HUES64 (cell line): ENCODE data around the gene ADCY5.

Source experiments
- H3K27ac ChIP-seq: 2 replicates; pipeline ENCODE4 v1.7.0; 2013; ENCODE audit warnings: low read depth, low read length, inconsistent platforms
- H3K27me3 ChIP-seq: 2 replicates; pipeline ENCODE4 v1.6.1; 2013; ENCODE audit warnings: mild to moderate bottlenecking, low read length; ENCODE audit not compliant: insufficient read depth
- H3K36me3 ChIP-seq: 2 replicates; pipeline ENCODE4 v1.6.1; 2013; ENCODE audit warnings: mild to moderate bottlenecking, low read length; ENCODE audit not compliant: insufficient read depth
- H3K4me1 ChIP-seq: 2 replicates; pipeline ENCODE4 v1.6.1; 2013; ENCODE audit warnings: mild to moderate bottlenecking, low read length, moderate library complexity; ENCODE audit not compliant: insufficient read depth
- H3K4me3 ChIP-seq: 2 replicates; pipeline ENCODE4 v1.5.1; 2013; ENCODE audit warnings: mild to moderate bottlenecking, low read length, moderate library complexity
- H3K9ac ChIP-seq: 2 replicates; pipeline ENCODE4 v1.6.1; 2013; ENCODE audit warnings: mild to moderate bottlenecking, low read depth, low read length
- H3K9me3 ChIP-seq: 2 replicates; pipeline ENCODE4 v1.6.1; 2013; ENCODE audit warnings: low read depth, low read length; ENCODE audit not compliant: insufficient read depth
- WGBS: fragments of 150-250, 120-280 bp; methylation state at CpG from one replicate; pipeline ENCODE4 v1.1.7; 2013; ENCODE audit warnings: missing lambda C conversion rate; 5-methylcytosine and 5-hydroxymethylcytosine counted together

Gene ADCY5

DNA sequence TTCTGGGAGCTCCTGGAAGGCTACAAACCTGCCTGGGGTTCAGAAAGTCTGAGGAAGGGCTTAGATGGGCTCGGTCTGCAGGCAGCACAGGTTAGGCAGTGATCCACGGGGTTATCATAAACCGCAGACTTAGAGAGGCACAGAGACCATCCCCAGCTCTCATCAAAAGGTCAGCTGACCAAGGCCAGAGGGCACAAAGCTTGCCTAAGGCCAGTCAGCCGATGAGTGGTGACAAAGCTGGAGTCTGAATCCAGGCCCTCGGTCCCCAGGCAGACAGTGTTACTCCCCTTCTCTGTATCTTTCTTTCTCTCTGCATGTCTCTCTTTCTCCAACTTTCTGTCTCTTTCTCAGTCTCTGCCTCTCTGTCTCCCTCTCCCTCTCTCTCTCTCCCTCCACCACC, 56.5 kb downstream of the ADCY5 start:
- Histone ChIP-seq H3K4me1 (no peaks in the 10 kb centered on the region), H3K9me3 (no peaks in the 10 kb centered on the region), H3K36me3 (no peaks in the 10 kb centered on the region), H3K4me3 (no peak overlapping the region), H3K27me3 (no peaks in the 10 kb centered on the region), H3K27ac (no peak overlapping the region), H3K9ac (no peak overlapping the region)
- WGBS: 82% methylated on average over 5 of the region's 5 CpGs

DNA sequence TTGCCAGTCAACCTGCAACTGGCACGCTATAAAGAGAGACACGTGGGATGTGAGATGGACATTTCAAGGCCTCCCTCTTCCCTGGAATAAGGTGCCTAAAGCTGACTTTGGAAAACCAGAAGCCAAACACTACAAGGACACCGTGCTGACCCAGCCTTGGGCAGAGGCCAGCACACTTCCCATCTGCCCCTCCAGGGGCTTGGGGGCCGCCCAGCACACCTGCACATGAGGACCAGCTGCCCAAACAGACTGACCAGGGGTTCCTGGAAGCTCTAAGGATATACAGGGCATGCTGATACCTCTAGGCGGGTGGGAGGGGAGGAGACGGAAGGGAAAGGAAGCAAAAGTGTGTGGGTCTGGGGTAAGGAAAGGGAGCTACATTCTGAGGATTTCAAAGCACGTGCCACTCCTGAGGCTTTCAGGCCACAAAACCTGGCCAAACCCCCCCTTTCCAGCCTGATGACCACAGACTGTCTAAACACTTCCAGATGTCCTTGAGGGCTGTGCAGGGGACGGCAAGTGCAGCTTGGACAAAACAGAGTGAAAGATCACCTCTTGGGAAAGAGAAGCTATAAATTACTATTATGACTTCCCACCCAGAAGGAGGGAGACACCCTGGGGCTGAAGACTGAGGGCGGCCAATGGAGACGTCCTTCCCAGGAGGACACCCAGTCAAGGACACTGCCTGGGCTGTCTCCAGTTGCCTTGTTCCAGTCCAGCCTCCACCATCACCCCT, 57.9 kb downstream of the ADCY5 start:
- Histone ChIP-seq H3K27ac (no peak overlapping the region), H3K4me1 (peaks cover 12% of the 10 kb centered on the region; the same call in 1 of the 2 replicates), H3K4me3 (no peak overlapping the region), H3K36me3 (no peaks in the 10 kb centered on the region), H3K9ac (no peak overlapping the region), H3K27me3 (no peaks in the 10 kb centered on the region), H3K9me3 (no peaks in the 10 kb centered on the region)
- WGBS: 92% methylated on average over 10 of the region's 10 CpGs

DNA sequence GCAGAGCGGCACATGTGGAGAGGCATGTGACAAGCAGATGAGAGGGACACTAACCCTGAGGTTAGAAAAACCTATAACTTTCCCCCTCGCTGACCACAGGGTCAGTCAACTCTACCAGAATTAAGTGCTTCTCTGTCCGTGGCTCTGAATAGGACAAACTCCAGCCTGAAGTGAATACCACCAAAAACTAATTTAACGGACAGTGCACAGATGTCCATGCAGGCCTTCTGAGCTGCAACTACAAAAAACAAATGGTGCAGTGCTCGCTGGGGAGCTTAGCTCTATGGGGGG, 59.3 kb downstream of the ADCY5 start:
- no peak overlapping the region for H3K4me3 ChIP-seq
- H3K36me3 ChIP-seq: no peaks in the 10 kb centered on the region
- H3K27me3 ChIP-seq: no peaks in the 10 kb centered on the region
- no peak overlapping the region for H3K27ac ChIP-seq
- no peak overlapping the region for H3K9ac ChIP-seq
- H3K4me1 ChIP-seq: peaks cover 12% of the 10 kb centered on the region; the same call in 1 of the 2 replicates
- no peaks in the 10 kb centered on the region for H3K9me3 ChIP-seq
- WGBS: 90% methylated on average over 5 of the region's 5 CpGs

DNA sequence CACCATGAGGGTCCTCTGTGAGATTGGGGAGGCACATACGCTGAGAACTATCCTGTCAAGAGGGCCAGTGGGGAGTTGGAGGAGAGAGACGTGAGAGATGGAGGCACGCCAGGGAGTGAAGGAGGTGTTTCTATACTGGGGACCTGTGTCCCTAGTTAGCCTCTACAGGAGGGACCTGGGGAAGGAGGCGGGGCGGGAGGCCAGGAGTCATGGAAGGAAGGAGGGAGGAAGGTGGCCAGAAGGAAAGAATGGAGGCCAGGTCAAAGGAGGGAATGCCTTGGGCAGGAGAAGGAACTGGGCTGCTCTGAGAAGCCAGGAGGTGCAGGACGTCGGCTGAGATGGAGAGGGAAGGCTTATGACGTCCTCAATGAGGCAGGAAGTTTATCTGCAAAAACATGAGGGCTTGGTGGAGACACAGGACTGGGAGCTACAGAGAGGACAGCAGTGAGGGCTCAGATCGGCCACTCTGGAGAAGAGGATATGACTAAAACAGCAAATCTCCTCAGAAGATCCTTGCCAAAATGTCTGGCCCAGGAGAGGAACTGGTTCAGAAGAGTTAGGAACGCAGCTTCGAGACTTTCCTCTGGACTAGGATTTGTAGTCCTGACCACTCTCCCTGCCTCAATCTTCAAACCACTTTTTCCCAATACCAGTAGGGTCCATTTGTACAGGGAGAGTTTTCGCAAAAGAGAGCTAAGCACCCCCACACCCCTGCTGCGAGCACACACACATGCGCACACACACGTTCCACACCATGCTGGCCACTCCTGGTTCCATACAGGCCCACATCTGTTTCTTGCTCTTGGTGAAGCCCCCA, 59.9 kb downstream of the ADCY5 start:
- Histone ChIP-seq H3K27ac (no peak overlapping the region), H3K27me3 (no peaks in the 10 kb centered on the region), H3K4me1 (peaks cover 12% of the 10 kb centered on the region; the same call in 1 of the 2 replicates), H3K9me3 (no peaks in the 10 kb centered on the region), H3K36me3 (no peaks in the 10 kb centered on the region), H3K9ac (no peak overlapping the region), H3K4me3 (no peak overlapping the region)
- 84% methylated on average over 15 of the region's 15 CpGs for WGBS

DNA sequence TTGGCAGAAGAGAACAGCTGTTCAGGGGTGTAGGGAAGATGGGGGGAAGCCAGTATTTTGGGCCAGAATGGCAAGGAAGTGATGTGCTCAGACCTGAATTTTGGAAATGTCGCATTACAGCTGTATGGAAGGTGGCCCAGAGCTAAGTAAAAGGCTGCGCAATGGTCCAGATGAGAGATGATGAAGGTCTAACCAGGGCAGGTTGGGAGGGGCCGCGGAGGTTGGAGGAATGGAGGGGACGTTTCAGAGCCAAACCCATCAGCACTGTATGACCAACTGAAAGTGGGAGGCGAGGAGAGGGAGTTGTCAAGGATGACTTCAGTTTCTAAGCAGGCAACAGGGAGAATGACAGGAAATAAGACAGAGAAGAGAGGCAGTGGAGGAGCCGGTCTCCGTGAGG, 60.8 kb downstream of the ADCY5 start:
- Histone ChIP-seq H3K36me3 (no peaks in the 10 kb centered on the region), H3K4me3 (no peak overlapping the region), H3K9ac (no peak overlapping the region), H3K27me3 (no peaks in the 10 kb centered on the region), H3K4me1 (peaks cover 18% of the 10 kb centered on the region; the same call in 1 of the 2 replicates), H3K9me3 (no peaks in the 10 kb centered on the region), H3K27ac (no peak overlapping the region)
- 92% methylated on average over 8 of the region's 8 CpGs for WGBS

DNA sequence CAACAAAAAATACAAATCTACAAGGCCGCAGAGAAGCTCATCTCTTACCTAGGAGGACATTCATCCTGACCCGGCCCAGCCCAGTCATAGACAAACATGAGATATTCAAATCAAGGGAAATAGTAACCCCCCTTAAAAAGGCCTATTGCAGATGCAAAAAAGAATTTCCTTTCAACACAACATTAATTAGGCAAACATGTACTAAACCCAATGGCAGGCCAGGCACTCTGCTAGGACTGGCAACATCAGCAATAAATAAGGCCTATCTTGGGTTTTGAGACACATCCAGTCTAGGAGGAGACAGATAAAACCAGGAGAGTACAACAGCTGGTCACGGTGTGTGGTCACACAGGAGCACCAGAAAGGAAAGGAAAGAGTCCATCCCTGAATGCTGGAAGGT, 61.4 kb downstream of the ADCY5 start:
- Histone ChIP-seq H3K27ac (no peak overlapping the region), H3K27me3 (no peaks in the 10 kb centered on the region), H3K4me3 (no peak overlapping the region), H3K36me3 (no peaks in the 10 kb centered on the region), H3K9me3 (no peaks in the 10 kb centered on the region), H3K4me1 (peaks cover 20% of the 10 kb centered on the region; the same call in 1 of the 2 replicates), H3K9ac (no peak overlapping the region)
- 81% methylated on average over 3 of the region's 3 CpGs for WGBS

DNA sequence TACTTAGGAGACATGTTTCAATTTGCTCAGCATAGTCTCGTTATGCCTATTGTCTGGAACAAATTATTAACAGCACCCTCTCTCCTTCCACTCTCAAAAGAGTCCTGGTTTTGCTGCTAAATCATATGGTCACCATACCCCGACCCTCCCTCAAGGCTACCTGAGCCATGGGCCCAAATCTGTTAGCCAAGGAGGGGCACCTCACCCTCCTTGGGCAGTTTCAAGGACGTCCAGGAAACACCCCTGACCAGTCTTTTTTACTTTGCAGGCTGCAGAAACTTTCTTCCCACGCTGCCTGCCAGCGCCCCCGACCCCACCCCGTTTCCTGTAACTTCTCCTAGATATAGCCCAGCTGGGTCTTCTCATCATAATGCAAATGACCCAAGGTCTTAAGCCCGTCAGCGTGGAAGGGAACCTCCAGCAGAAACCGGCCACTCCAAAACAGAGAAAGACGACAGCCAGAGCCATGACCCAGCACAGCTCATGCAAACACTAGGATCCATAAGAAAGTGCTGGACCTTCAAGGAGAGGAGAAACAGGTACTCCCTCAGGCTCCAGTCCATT, 62.3 kb downstream of the ADCY5 start:
- Histone ChIP-seq H3K36me3 (no peaks in the 10 kb centered on the region), H3K27me3 (no peaks in the 10 kb centered on the region), H3K9me3 (no peaks in the 10 kb centered on the region), H3K27ac (no peak overlapping the region), H3K4me3 (no peak overlapping the region), H3K9ac (no peak overlapping the region), H3K4me1 (peaks cover 20% of the 10 kb centered on the region; the same call in 1 of the 2 replicates)
- WGBS: 44% methylated on average over 11 of the region's 11 CpGs

DNA sequence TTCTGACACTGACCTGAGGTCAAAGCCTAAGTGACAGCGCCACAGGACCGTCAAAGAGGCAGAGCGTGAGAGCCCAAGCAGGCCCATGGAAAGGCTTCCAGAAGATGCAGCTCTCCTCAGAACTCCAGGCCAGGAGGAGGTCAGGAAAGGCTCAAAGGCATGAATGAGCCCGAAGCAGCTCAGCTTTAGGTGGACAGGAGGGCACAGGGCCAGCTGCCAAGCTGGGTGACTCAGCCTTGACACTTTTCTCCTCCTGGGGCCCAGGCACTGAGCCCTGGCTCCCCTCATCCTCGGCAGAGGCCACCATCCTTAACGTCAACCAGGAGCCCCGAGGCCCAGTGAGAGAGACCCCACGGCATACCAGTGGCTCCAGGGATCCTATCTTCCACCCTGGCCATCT, 62.9 kb downstream of the ADCY5 start:
- no peak overlapping the region for H3K9ac ChIP-seq
- H3K4me1 ChIP-seq: peaks cover 20% of the 10 kb centered on the region; the same call in 1 of the 2 replicates
- WGBS: 81% methylated on average over 8 of the region's 8 CpGs
- H3K27ac ChIP-seq: no peak overlapping the region
- H3K4me3 ChIP-seq: no peak overlapping the region
- no peaks in the 10 kb centered on the region for H3K36me3 ChIP-seq
- H3K27me3 ChIP-seq: no peaks in the 10 kb centered on the region
- H3K9me3 ChIP-seq: no peaks in the 10 kb centered on the region

DNA sequence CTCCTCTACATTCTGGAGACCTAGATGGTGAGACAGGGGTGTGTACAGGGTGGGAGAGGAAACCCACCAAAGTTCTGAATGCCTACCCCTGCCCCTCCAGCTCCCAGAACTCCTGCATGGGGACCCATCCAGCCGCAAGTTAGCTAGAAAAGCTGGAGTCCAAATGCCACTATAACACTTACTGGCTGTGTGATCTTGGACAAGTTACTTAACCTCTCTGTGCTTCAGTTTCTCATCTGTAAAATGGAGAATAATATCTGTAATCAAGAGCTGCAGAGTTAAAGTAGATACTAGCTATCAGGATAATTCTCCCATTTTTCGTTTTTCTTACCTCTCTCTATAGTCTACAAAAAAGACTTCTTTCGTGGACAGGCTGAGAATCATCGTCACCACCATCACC, 63.4 kb downstream of the ADCY5 start:
- Histone ChIP-seq H3K4me3 (no peak overlapping the region), H3K36me3 (no peaks in the 10 kb centered on the region), H3K27me3 (no peaks in the 10 kb centered on the region), H3K9ac (no peak overlapping the region), H3K9me3 (no peaks in the 10 kb centered on the region), H3K4me1 (peaks cover 20% of the 10 kb centered on the region; the same call in 1 of the 2 replicates), H3K27ac (no peak overlapping the region)
- 93% methylated on average over 4 of the region's 4 CpGs for WGBS

DNA sequence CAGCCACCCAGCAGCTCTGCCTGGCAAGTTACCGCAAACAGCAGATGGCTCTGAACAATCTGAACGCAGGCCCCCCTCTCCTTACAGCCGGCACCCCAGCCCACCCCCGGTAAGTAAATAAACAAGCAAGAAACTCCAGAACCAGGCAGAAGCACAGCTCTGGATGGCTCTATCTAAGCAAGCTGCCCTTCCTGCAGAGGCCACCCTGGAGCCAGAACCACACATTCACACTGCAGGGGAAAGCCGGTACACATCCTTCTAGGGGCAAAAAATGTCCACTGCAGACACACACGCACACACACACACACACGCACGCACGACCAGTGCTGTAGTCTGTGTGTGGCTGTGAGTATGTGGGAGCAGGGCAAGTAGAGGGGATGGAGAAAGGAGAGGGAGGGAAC, 63.9 kb downstream of the ADCY5 start:
- WGBS: 85% methylated on average over 5 of the region's 9 CpGs
- H3K4me3 ChIP-seq: no peak overlapping the region

DNA sequence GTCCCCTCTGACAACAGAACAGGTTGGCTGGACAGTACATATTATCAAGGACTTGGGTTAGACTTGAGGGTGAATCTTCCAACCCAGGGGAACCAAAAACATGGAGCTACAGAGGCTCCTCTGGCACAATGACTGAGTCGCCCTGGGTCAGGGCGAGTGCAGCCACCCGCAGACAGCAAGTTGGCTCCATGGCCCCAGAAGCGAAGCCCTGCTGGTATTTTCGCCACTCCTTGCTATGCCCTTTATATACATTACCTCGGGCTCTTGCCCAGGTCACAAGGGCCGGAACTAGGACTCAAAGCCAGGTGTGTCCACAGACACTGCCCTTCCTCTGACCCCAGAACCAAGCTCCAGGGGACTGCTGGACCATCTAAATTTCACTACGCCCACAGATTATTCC, 64.6 kb downstream of the ADCY5 start:
- Histone ChIP-seq H3K27ac (no peak overlapping the region), H3K9me3 (no peaks in the 10 kb centered on the region)

More for the DNA sequence above, 63.9 kb downstream of the ADCY5 start:
- H3K27me3 ChIP-seq: no peaks in the 10 kb centered on the region
- no peaks in the 10 kb centered on the region for H3K9me3 ChIP-seq
- H3K9ac ChIP-seq: no peak overlapping the region
- H3K4me1 ChIP-seq: peaks cover 20% of the 10 kb centered on the region; the same call in 1 of the 2 replicates
- no peak overlapping the region for H3K27ac ChIP-seq
- H3K36me3 ChIP-seq: no peaks in the 10 kb centered on the region

More for the DNA sequence above, 64.6 kb downstream of the ADCY5 start:
- Histone ChIP-seq H3K36me3 (no peaks in the 10 kb centered on the region), H3K4me1 (peaks cover 20% of the 10 kb centered on the region; the same call in 1 of the 2 replicates), H3K4me3 (no peak overlapping the region), H3K27me3 (no peaks in the 10 kb centered on the region), H3K9ac (no peak overlapping the region)
- 94% methylated on average over 8 of the region's 8 CpGs for WGBS
